GM12878 (cell line): ENCODE results near the gene MRPS25. TPM values are rescaled to one million over a fixed set of nuclear protein-coding genes. Genes with fewer than 3 reads are reported as not detected.
A peak's percentile ranks its signal among the peaks of the same experiment; 100 is the strongest.

Source experiments
- ATAC-seq: fragments of 200-7000 bp; cut with Tn5 transposase; 3 replicates; pipeline ENCODE4 v1.9.1; 2020; ENCODE audit warnings: mild to moderate bottlenecking, moderate library complexity
- BruUV-seq: library from RNA; stranded (reverse); fragments of 400-500 nt; replicated peaks from 2 replicates; lab custom pipeline; 2021; lab: Mats Ljungman, UMichigan
- CTCF ChIA-PET: fragments of 300-600 bp; sonication (Branson Sonifier 250); formaldehyde crosslinking; extraction: SDS; loops from one replicate; lab custom pipeline; 2021; ENCODE audit warnings: inconsistent platforms; lab: Yijun Ruan, JAX
- POLR2A ChIA-PET: fragments of 350-600 bp; formaldehyde crosslinking; extraction: SDS; loops from one replicate; lab custom pipeline; 2021; ENCODE audit warnings: inconsistent platforms; lab: Charles Lee
- RAD21 ChIA-PET: fragments of 300-600 bp; sonication (Branson Sonifier 250); formaldehyde crosslinking; loops from one replicate; lab custom pipeline; 2023; ENCODE audit warnings: antibody characterized with exemption; ENCODE audit not compliant: unreplicated experiment; lab: Charles Lee
- SMC1A ChIA-PET: fragments of 300-600 bp; sonication (Branson Sonifier 250); formaldehyde crosslinking; loops from one replicate; lab custom pipeline; 2023; ENCODE audit not compliant: unreplicated experiment, uncharacterized antibody; lab: Charles Lee
- DNase-seq: peaks from one replicate; pipeline ENCODE4 v3.0.0-alpha.2; 2011; ENCODE audit warnings: low read depth, low spot score
- FAIRE-seq: peaks from 3 replicates; lab custom pipeline; 2011; peaks lifted over from hg19 to GRCh38; lab: Jason Lieb, UNC
- H2AFZ ChIP-seq: 2 replicates; pipeline ENCODE4 v1.6.0; 2011; ENCODE audit warnings: low read depth, low read length, control low read depth; ENCODE audit not compliant: control insufficient read depth
- H3K27ac ChIP-seq: 2 replicates; pipeline ENCODE4 v1.5.1; 2011; ENCODE audit warnings: control low read depth; ENCODE audit not compliant: control insufficient read depth, insufficient read depth
- H3K27me3 ChIP-seq, 2 experiments: replicated peaks in 1 of 2; 2 replicates each; pipeline versions ENCODE4 v1.6.0 to v1.6.1; 2011; ENCODE audit warnings: low read length in 1 of 2; ENCODE audit not compliant: control insufficient read depth in 2 of 2, insufficient read depth in 2 of 2
- H3K36me3 ChIP-seq, 2 experiments: 2 replicates each; pipeline ENCODE4 v1.5.1; 2011; ENCODE audit warnings: low read length in 1 of 2; ENCODE audit not compliant: control insufficient read depth in 2 of 2, insufficient read depth in 2 of 2
- H3K4me1 ChIP-seq: 2 replicates; pipeline ENCODE4 v1.6.1; 2011; ENCODE audit warnings: mild to moderate bottlenecking, low read length, moderate library complexity, mixed read lengths; ENCODE audit not compliant: control insufficient read depth, insufficient read depth
- H3K4me2 ChIP-seq: 2 replicates; pipeline ENCODE4 v1.6.0; 2011; ENCODE audit warnings: control low read depth; ENCODE audit not compliant: control insufficient read depth, insufficient read depth
- H3K4me3 ChIP-seq: fragments of 200-600 bp; sonication (generic); 2 replicates; pipeline ENCODE4 v1.5.1; 2016
- H3K79me2 ChIP-seq: 2 replicates; pipeline ENCODE4 v1.6.0; 2011; ENCODE audit warnings: low read length; ENCODE audit not compliant: control insufficient read depth, insufficient read depth
- H3K9ac ChIP-seq: 2 replicates; pipeline ENCODE4 v1.8.0; 2011; ENCODE audit warnings: low read length, control low read depth, mixed read lengths; ENCODE audit not compliant: control insufficient read depth, insufficient read depth
- H3K9me3 ChIP-seq: replicated peaks from 3 replicates; pipeline ENCODE4 v1.5.1; 2011; ENCODE audit warnings: mild to moderate bottlenecking, low read length; ENCODE audit not compliant: control insufficient read depth, insufficient read depth
- H4K20me1 ChIP-seq: 2 replicates; pipeline ENCODE4 v1.6.0; 2011; ENCODE audit not compliant: control insufficient read depth, insufficient read depth
- BHLHE40 ChIP-seq, 2 experiments: fragments of 450-650 bp in 1 of 2; IDR thresholded peaks; 2 replicates each; pipeline ENCODE4 v1.6.1; 2011 to 2017; ENCODE audit warnings: low read depth in 2 of 2, borderline replicate concordance in 1 of 2, improper control_type of control experiment in 1 of 2, low read length in 1 of 2, mild to moderate bottlenecking in 1 of 2
- E4F1 ChIP-seq: fragments of 450-650 bp; IDR thresholded peaks from 2 replicates; pipeline ENCODE4 v1.6.1; 2018; ENCODE audit warnings: borderline replicate concordance, mild to moderate bottlenecking; ENCODE audit not compliant: partially characterized antibody
- KAT2A ChIP-seq: conservative IDR thresholded peaks from 2 replicates; pipeline ENCODE4 v1.6.1; 2011; ENCODE audit warnings: low read depth, low read length; ENCODE audit not compliant: control insufficient read depth
- RB1 ChIP-seq: fragments of 450-650 bp; formaldehyde crosslinking; IDR thresholded peaks from 2 replicates; pipeline ENCODE4 v1.6.1; 2017; ENCODE audit warnings: mild to moderate bottlenecking, borderline replicate concordance
- SIN3A ChIP-seq: IDR thresholded peaks from 2 replicates; pipeline ENCODE4 v1.6.1; 2012; ENCODE audit warnings: low read depth, low read length, improper control_type of control experiment
- SP1 ChIP-seq: IDR thresholded peaks from one replicate; pipeline ENCODE4 v1.6.1; 2011; ENCODE audit warnings: low read depth, low read length
- YBX1 ChIP-seq: fragments of 450-650 bp; IDR thresholded peaks from 2 replicates; pipeline ENCODE4 v1.6.1; 2016; ENCODE audit warnings: antibody characterized with exemption
- ZBTB4 ChIP-seq: fragments of 450-650 bp; formaldehyde crosslinking; IDR thresholded peaks from 2 replicates; pipeline ENCODE4 v1.4.0; 2022; ENCODE audit warnings: mild to moderate bottlenecking, moderate library complexity
- ZNF24 ChIP-seq: fragments of 450-650 bp; IDR thresholded peaks from 2 replicates; pipeline ENCODE4 v1.6.1; 2017; ENCODE audit warnings: antibody characterized with exemption, mild to moderate bottlenecking
- ZNF274 ChIP-seq: IDR thresholded peaks from one replicate; pipeline ENCODE4 v1.8.0; 2011; ENCODE audit not compliant: insufficient read length, insufficient read depth
- WGBS: methylation state at CpG from one replicate; pipeline ENCODE4 v1.1.6; 2016; ENCODE audit warnings: low lambda C conversion rate; ENCODE audit not compliant: insufficient replicate concordance, insufficient coverage; ENCODE audit errors: missing lambda C conversion rate; 5-methylcytosine and 5-hydroxymethylcytosine counted together
- in situ Hi-C: fragments of 300-500 bp; cut with MboI; formaldehyde crosslinking; loops from 9 replicates; pipeline ENCODE4 v1.14.3; 2018; ENCODE audit warnings: mixed read lengths
- intact Hi-C: fragments of 100-400 bp; cut with micrococcal nuclease; formaldehyde crosslinking; loops from one replicate; pipeline ENCODE4 v1.14.2; 2022; ENCODE audit not compliant: unreplicated experiment
- polyA plus RNA-seq, 11 experiments: library from polyadenylated mRNA; depleted of rRNA in 4 of 11; unstranded in 6 of 11; stranded (reverse) in 5 of 11; fragments of >200 nt; fragmentation: Nextera tagmentation in 4 of 11; fragmentation: Illumina TruSeq in 1 of 11; extraction: Ambion mirVana in 4 of 11; extraction: Trizol in 1 of 11; gene quantifications; 1 replicate in 1 of 11; 2 replicates in 10 of 11; pipeline versions ENCODE4 v1.2.1 to v1.2.3, GENCODE V29; 2011 to 2016; ENCODE audit warnings: inconsistent platforms in 2 of 11, missing spikeins in 2 of 11, low read depth in 1 of 11
- total RNA-seq, 4 experiments: library from RNA; depleted of rRNA in 3 of 4; stranded (reverse); fragments of >200 nt in 3 of 4; fragmentation: Illumina TruSeq in 1 of 4; extraction: Trizol in 1 of 4; gene quantifications; 2 replicates each; pipeline versions ENCODE4 v1.2.1 to v1.2.3, GENCODE V29; 2013 to 2021
- TF ChIP-seq, protein P1 (sequence below), 3 experiments: IDR thresholded peaks in 2 of 3; conservative IDR thresholded peaks in 1 of 3; 2 replicates each; pipeline ENCODE4 v1.5.1; 2011; ENCODE audit warnings: low read depth in 3 of 3, low read length in 3 of 3, mild to moderate bottlenecking in 3 of 3, control low read depth in 2 of 3, moderate library complexity in 2 of 3, inconsistent platforms in 1 of 3, mixed read lengths in 1 of 3; ENCODE audit not compliant: control insufficient read depth in 2 of 3, insufficient read depth in 1 of 3; ENCODE audit errors: extremely low read depth in 1 of 3
- TF ChIP-seq, protein P2 (sequence below): fragments of 450-650 bp; IDR thresholded peaks from 2 replicates; pipeline ENCODE4 v1.6.1; 2017; ENCODE audit warnings: mild to moderate bottlenecking, low read depth, inconsistent platforms; ENCODE audit not compliant: poor library complexity, severe bottlenecking

Gene MRPS25
- total and polyA plus RNA-seq, 10 of the 15 experiments (the other 5 are each of a cell fraction or from before 2014, with no cell fraction given) = 17.0 to 114 (median 62.2) TPM

- ATAC-seq (peak; percentile 99), FAIRE-seq (peak; percentile 93), DNase-seq (no peak)
- Histone ChIP-seq H3K79me2 (no peaks in the 10 kb centered on the region), H4K20me1 (no peaks in the 10 kb centered on the region), H2AFZ (no peak overlapping the region), H3K9ac (no peak overlapping the region), H3K4me1 (no peaks in the 10 kb centered on the region), H3K4me3 (no peak overlapping the region), H3K27ac (no peak overlapping the region), H3K36me3 (no peaks in the 10 kb centered on the region), H3K9me3 (no peaks in the 10 kb centered on the region), H3K27me3 (no peaks in the 10 kb centered on the region), H3K4me2 (no peak overlapping the region)
- SMC1A ChIA-PET = interaction anchor here (0.9 to 2.9 kb wide), 22 partner anchors 9 to 448 kb away, joined by 3 to 14 read pairs (median 3); partner anchors contain the start of gene CAPN7
- BruUV-seq = no TSS peak
- POLR2A ChIA-PET = interaction anchor here (1.1 kb wide), 1 partner anchor 9 kb away, joined by 4 read pairs; the partner anchor contains the start of gene RBSN
- CTCF ChIA-PET = interaction anchor here (0.5 to 5.3 kb wide), 44 partner anchors 10 to 1207 kb away, joined by 3 to 68 read pairs (median 4); partner anchors contain the start of genes CAPN7 and RBSN
- WGBS = 18% methylated on average over 11 of the region's 11 CpGs
- in situ Hi-C loops = no loop called here
- RAD21 ChIA-PET = interaction anchor here (0.5 to 2.6 kb wide), 23 partner anchors 9 to 457 kb away, joined by 3 to 31 read pairs (median 4); partner anchors contain the start of genes CCDC174 and RBSN
- intact Hi-C loops = loop anchor here (2.0 to 5.0 kb wide), 3 partner anchors 99 to 297 kb away; partner anchors contain the start of gene CAPN7
- no peak for TF ChIP-seq E4F1
- no peak for TF ChIP-seq SP1
- TF ChIP-seq, protein P1, sequence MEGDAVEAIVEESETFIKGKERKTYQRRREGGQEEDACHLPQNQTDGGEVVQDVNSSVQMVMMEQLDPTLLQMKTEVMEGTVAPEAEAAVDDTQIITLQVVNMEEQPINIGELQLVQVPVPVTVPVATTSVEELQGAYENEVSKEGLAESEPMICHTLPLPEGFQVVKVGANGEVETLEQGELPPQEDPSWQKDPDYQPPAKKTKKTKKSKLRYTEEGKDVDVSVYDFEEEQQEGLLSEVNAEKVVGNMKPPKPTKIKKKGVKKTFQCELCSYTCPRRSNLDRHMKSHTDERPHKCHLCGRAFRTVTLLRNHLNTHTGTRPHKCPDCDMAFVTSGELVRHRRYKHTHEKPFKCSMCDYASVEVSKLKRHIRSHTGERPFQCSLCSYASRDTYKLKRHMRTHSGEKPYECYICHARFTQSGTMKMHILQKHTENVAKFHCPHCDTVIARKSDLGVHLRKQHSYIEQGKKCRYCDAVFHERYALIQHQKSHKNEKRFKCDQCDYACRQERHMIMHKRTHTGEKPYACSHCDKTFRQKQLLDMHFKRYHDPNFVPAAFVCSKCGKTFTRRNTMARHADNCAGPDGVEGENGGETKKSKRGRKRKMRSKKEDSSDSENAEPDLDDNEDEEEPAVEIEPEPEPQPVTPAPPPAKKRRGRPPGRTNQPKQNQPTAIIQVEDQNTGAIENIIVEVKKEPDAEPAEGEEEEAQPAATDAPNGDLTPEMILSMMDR (IDR thresholded peaks at IDR 0.05 in 2 of 3, conservative IDR thresholded peaks at IDR 0.05 in 1 of 3; ENCODE audit: control insufficient read depth in 2 of 3, extremely low read depth in 1 of 3, insufficient read depth in 1 of 3, low read depth in 3 of 3, low read length in 3 of 3) = peak; percentile 94 to 98 (median 94)
- TF ChIP-seq RB1 = no peak
- no peak for TF ChIP-seq YBX1
- TF ChIP-seq, protein P2, sequence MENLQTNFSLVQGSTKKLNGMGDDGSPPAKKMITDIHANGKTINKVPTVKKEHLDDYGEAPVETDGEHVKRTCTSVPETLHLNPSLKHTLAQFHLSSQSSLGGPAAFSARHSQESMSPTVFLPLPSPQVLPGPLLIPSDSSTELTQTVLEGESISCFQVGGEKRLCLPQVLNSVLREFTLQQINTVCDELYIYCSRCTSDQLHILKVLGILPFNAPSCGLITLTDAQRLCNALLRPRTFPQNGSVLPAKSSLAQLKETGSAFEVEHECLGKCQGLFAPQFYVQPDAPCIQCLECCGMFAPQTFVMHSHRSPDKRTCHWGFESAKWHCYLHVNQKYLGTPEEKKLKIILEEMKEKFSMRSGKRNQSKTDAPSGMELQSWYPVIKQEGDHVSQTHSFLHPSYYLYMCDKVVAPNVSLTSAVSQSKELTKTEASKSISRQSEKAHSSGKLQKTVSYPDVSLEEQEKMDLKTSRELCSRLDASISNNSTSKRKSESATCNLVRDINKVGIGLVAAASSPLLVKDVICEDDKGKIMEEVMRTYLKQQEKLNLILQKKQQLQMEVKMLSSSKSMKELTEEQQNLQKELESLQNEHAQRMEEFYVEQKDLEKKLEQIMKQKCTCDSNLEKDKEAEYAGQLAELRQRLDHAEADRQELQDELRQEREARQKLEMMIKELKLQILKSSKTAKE = no peak
- no peak for TF ChIP-seq BHLHE40 (IDR thresholded peaks at IDR 0.05; ENCODE audit: borderline replicate concordance in 1 of 2, low read depth in 2 of 2, low read length in 1 of 2)
- no peak for TF ChIP-seq ZBTB4 (CRISPR knock-in tag)
- no peak for TF ChIP-seq SIN3A
- no peak for TF ChIP-seq ZNF24
- TF ChIP-seq KAT2A = no peak
- TF ChIP-seq ZNF274 = no peak
These were observed 43.0 kb upstream of the MRPS25 start for GRCh38 chr3:15108082-15108545.
